A673 (cell line): ENCODE measurements around the gene NTS. TPM values are rescaled to one million over a fixed set of nuclear protein-coding genes. Genes with fewer than 3 reads are reported as not detected.

Experiments used
- BruUV-seq: library from RNA; stranded (reverse); fragments of 400-500 nt; replicated peaks from 2 replicates; lab custom pipeline; 2021; lab: Mats Ljungman, UMichigan
- CTCF ChIA-PET: fragments of 300-600 bp; sonication (Branson Sonifier 250); formaldehyde crosslinking; loops from one replicate; lab custom pipeline; 2022; ENCODE audit warnings: antibody characterized with exemption; lab: Charles Lee
- POLR2A ChIA-PET: fragments of 300-600 bp; sonication (Branson Sonifier 250); formaldehyde crosslinking; loops from one replicate; lab custom pipeline; 2022; ENCODE audit warnings: antibody characterized with exemption; ENCODE audit not compliant: low non-redundant PET; lab: Charles Lee
- DNase-seq: peaks from one replicate; pipeline ENCODE4 v3.0.0-alpha.2; 2015; ENCODE audit warnings: low spot score
- H3K27ac ChIP-seq: fragments of 200-600 bp; sonication (generic); 2 replicates; pipeline ENCODE4 v1.5.1; 2016; ENCODE audit warnings: mixed run types, low read depth, mild to moderate bottlenecking, mixed read lengths, antibody characterized with exemption, low read length; ENCODE audit not compliant: poor library complexity, severe bottlenecking
- H3K27me3 ChIP-seq: fragments of 200-600 bp; sonication (generic); replicated peaks from 2 replicates; pipeline ENCODE4 v1.6.1; 2017; ENCODE audit warnings: mixed run types, low read depth, mild to moderate bottlenecking, mixed read lengths, antibody characterized with exemption, low read length; ENCODE audit not compliant: insufficient read depth, poor library complexity
- H3K36me3 ChIP-seq: fragments of 200-600 bp; sonication (generic); 2 replicates; pipeline ENCODE4 v1.6.1; 2016; ENCODE audit warnings: mixed run types, mild to moderate bottlenecking, mixed read lengths, antibody characterized with exemption, low read length; ENCODE audit not compliant: insufficient read depth, poor library complexity, severe bottlenecking
- H3K4me1 ChIP-seq: fragments of 200-600 bp; sonication (generic); 2 replicates; pipeline ENCODE4 v1.6.1; 2017; ENCODE audit warnings: mixed run types, mild to moderate bottlenecking, mixed read lengths, antibody characterized with exemption, low read length; ENCODE audit not compliant: insufficient read depth, poor library complexity, severe bottlenecking
- H3K4me3 ChIP-seq: fragments of 200-600 bp; sonication (generic); 2 replicates; pipeline ENCODE4 v1.5.1; 2016; ENCODE audit warnings: low read depth, mixed run types, mild to moderate bottlenecking, mixed read lengths, low read length; ENCODE audit not compliant: poor library complexity, severe bottlenecking
- H3K9me3 ChIP-seq: fragments of 200-600 bp; sonication (generic); 2 replicates; pipeline ENCODE4 v1.6.1; 2016; ENCODE audit warnings: mixed run types, low read depth, mild to moderate bottlenecking, mixed read lengths, antibody characterized with exemption, low read length; ENCODE audit not compliant: poor library complexity, severe bottlenecking
- CTCF ChIP-seq: fragments of 300-800, 200-600 bp; sonication (generic); conservative IDR thresholded peaks from 2 replicates; pipeline ENCODE4 v1.5.1; 2017; ENCODE audit warnings: low read depth, mild to moderate bottlenecking, antibody characterized with exemption, low read length, moderate library complexity, mixed read lengths
- EZH2 ChIP-seq: fragments of 200-600 bp; sonication (generic); IDR thresholded peaks from 2 replicates; pipeline ENCODE4 v1.6.1; 2017; ENCODE audit warnings: borderline replicate concordance, low read depth, mild to moderate bottlenecking, mixed read lengths, antibody characterized with exemption, low read length; ENCODE audit not compliant: poor library complexity, severe bottlenecking
- intact Hi-C: fragments of 100-400 bp; cut with micrococcal nuclease; formaldehyde crosslinking; loops from one replicate; pipeline ENCODE4 v1.10.0; 2022; ENCODE audit not compliant: unreplicated experiment
- total RNA-seq: library from RNA; stranded (reverse); gene quantifications from 2 replicates; pipeline ENCODE4 v1.2.3, GENCODE V29; 2021

Gene NTS
- total RNA-seq, 1 experiment from 2014 or later, result 0.24 TPM

- POLR2A ChIA-PET, result no interaction called here
- CTCF ChIA-PET, result no interaction called here
- Histone ChIP-seq H3K4me3 (no peak overlapping the region), H3K27me3 (no peaks in the 10 kb centered on the region), H3K9me3 (no peaks in the 10 kb centered on the region), H3K4me1 (peaks cover 3% of the 10 kb centered on the region), H3K27ac (no peak overlapping the region), H3K36me3 (no peaks in the 10 kb centered on the region)
- DNase-seq, result no peak
- intact Hi-C loops, result no loop called here
- BruUV-seq, result no TSS peak
- no peak for TF ChIP-seq EZH2
- no peak for TF ChIP-seq CTCF
Observed at GRCh38 chr12:85829391-85829790, 44.7 kb upstream of the NTS start.

GRCh38 chr12:85831327-85831990 is 42.6 kb upstream of the NTS start:
- Histone ChIP-seq H3K27me3 (no peaks in the 10 kb centered on the region), H3K9me3 (no peaks in the 10 kb centered on the region), H3K27ac (no peak overlapping the region), H3K4me3 (no peak overlapping the region), H3K36me3 (no peaks in the 10 kb centered on the region), H3K4me1 (peaks cover 18% of the 10 kb centered on the region)
- POLR2A ChIA-PET, result no interaction called here
- TF ChIP-seq EZH2, result no peak
- no peak for TF ChIP-seq CTCF
- BruUV-seq, result no TSS peak
- intact Hi-C loops, result no loop called here
- CTCF ChIA-PET, result no interaction called here
- no peak for DNase-seq

GRCh38 chr12:85833579-85833978 is 40.5 kb upstream of the NTS start:
- intact Hi-C loops, result no loop called here
- H3K27me3 ChIP-seq, result no peaks in the 10 kb centered on the region
- POLR2A ChIA-PET, result no interaction called here
- CTCF ChIA-PET, result no interaction called here
- DNase-seq, result no peak
- no peak overlapping the region for H3K4me3 ChIP-seq
- H3K27ac ChIP-seq, result no peak overlapping the region
- no TSS peak for BruUV-seq
- H3K36me3 ChIP-seq, result no peaks in the 10 kb centered on the region
- H3K4me1 ChIP-seq, result peaks cover 21% of the 10 kb centered on the region
- TF ChIP-seq CTCF (no peak), EZH2 (no peak)
- H3K9me3 ChIP-seq, result no peaks in the 10 kb centered on the region
